ENCODE results near the gene JMJD6. TPM values are rescaled to one million over a fixed set of nuclear protein-coding genes. Genes with fewer than 3 reads are reported as not detected.

Gene JMJD6
- total and polyA plus RNA-seq, 2 of the 8 experiments (the other 6 are each of a cell fraction or from before 2014, with no cell fraction given) = 8.6 to 18.6 TPM

DNA sequence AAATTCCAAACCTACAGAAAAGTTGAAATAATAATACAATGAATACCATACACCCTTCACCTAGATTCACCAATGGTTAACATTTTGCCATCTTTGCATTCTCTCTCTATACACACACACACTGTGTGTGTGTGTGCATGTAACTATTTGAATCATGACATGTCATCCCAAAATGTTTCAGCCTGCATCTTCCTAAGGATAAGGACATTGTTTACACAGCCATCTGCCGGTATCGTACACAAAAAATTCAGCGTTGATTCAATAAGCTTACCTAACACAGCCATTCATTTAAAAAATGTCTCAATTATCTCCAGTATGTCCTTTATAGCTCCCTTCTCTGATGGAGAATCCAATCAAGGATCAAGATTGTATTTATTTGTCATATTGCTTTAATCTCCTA lies 19.6 kb downstream of the JMJD6 start (continued):
- no peak for TF ChIP-seq CHD7 (IDR thresholded peaks at IDR 0.05; ENCODE audit: insufficient replicate concordance, low read length)
- no peak for TF ChIP-seq NANOG (IDR thresholded peaks at IDR 0.05; ENCODE audit: insufficient read depth, low read depth, low read length, poor library complexity, severe bottlenecking)
- TF ChIP-seq RAD21 (IDR thresholded peaks at IDR 0.05 in 1 of 2, conservative IDR thresholded peaks at IDR 0.05 in 1 of 2; ENCODE audit: low read depth in 2 of 2, low read length in 2 of 2) = no peak
- no peak for TF ChIP-seq BCL11A (IDR thresholded peaks at IDR 0.05; ENCODE audit: low read depth in 2 of 2, low read length in 2 of 2)
- no peak for TF ChIP-seq SIN3A (conservative IDR thresholded peaks at IDR 0.05 in 1 of 2, IDR thresholded peaks at IDR 0.05 in 1 of 2; ENCODE audit: low read depth in 1 of 2, low read length in 2 of 2)
- no peak for TF ChIP-seq HDAC6 (IDR thresholded peaks at IDR 0.05; ENCODE audit: low read depth, low read length)
- TF ChIP-seq ATF2 (IDR thresholded peaks at IDR 0.05; ENCODE audit: low read length) = no peak

All from H1 (cell line).